IMR-90 (cell line): ENCODE results near the gene ETV3L. TPM values are rescaled to one million over a fixed set of nuclear protein-coding genes. Genes with fewer than 3 reads are reported as not detected.

Experiments used
- ATAC-seq: fragments of 200-7000 bp; cut with Tn5 transposase; 2 replicates; pipeline ENCODE4 v1.9.1; 2020; ENCODE audit warnings: low read depth, mild to moderate bottlenecking, moderate library complexity
- BruUV-seq: library from RNA; stranded (reverse); fragments of 400-500 nt; replicated peaks from 2 replicates; lab custom pipeline; 2021; lab: Mats Ljungman, UMichigan
- CTCF ChIA-PET: fragments of 300-600 bp; formaldehyde crosslinking; extraction: SDS; loops from one replicate; lab custom pipeline; 2021; ENCODE audit warnings: antibody characterized with exemption; lab: Yijun Ruan, JAX
- POLR2A ChIA-PET: fragments of 300-600 bp; sonication (Branson Sonifier 250); formaldehyde crosslinking; loops from one replicate; lab custom pipeline; 2022; ENCODE audit warnings: antibody characterized with exemption; ENCODE audit not compliant: unreplicated experiment; lab: Charles Lee
- DNase-seq: peaks from one replicate; pipeline ENCODE4 v3.0.0; 2013
- H2AFZ ChIP-seq: replicated peaks from 2 replicates; pipeline ENCODE3; 2013; ENCODE audit warnings: low read length, mild to moderate bottlenecking; ENCODE audit not compliant: poor library complexity
- H2AK5ac ChIP-seq: 2 replicates; pipeline ENCODE4 v1.6.1; 2013; ENCODE audit warnings: low read depth, low read length, inconsistent platforms
- H2AK9ac ChIP-seq: replicated peaks from 2 replicates; pipeline ENCODE3; 2013; ENCODE audit warnings: mild to moderate bottlenecking, low read depth, low read length, moderate library complexity; ENCODE audit not compliant: poor library complexity
- H2BK120ac ChIP-seq: 2 replicates; pipeline ENCODE4 v1.6.1; 2013; ENCODE audit warnings: low read depth, low read length, inconsistent platforms
- H2BK15ac ChIP-seq: 3 replicates; pipeline ENCODE4 v1.6.1; 2013; ENCODE audit warnings: low read depth, low read length, inconsistent platforms
- H2BK20ac ChIP-seq: 2 replicates; pipeline ENCODE4 v1.6.1; 2013; ENCODE audit warnings: low read depth, mild to moderate bottlenecking, inconsistent platforms, low read length, moderate library complexity
- H2BK5ac ChIP-seq: 2 replicates; pipeline ENCODE4 v1.6.1; 2013; ENCODE audit warnings: mild to moderate bottlenecking, low read depth, low read length, inconsistent platforms; ENCODE audit not compliant: poor library complexity, severe bottlenecking
- H3K14ac ChIP-seq: replicated peaks from 2 replicates; pipeline ENCODE4 v1.6.1; 2013; ENCODE audit warnings: low read depth, low read length, inconsistent platforms
- H3K18ac ChIP-seq: 2 replicates; pipeline ENCODE4 v1.6.1; 2013; ENCODE audit warnings: low read depth, low read length, control low read depth
- H3K23ac ChIP-seq: 2 replicates; pipeline ENCODE4 v1.6.1; 2013; ENCODE audit warnings: low read depth, low read length, inconsistent platforms
- H3K27ac ChIP-seq: 2 replicates; pipeline ENCODE4 v1.5.1; 2013; ENCODE audit warnings: mild to moderate bottlenecking, control low read depth, low read length; ENCODE audit not compliant: insufficient read depth
- H3K27me3 ChIP-seq: 2 replicates; pipeline ENCODE4 v1.6.1; 2013; ENCODE audit warnings: low read length; ENCODE audit not compliant: control insufficient read depth, insufficient read depth
- H3K36me3 ChIP-seq: 2 replicates; pipeline ENCODE4 v1.6.1; 2013; ENCODE audit warnings: low read length, mixed read lengths; ENCODE audit not compliant: control insufficient read depth, insufficient read depth
- H3K4ac ChIP-seq: 2 replicates; pipeline ENCODE4 v1.6.1; 2013; ENCODE audit warnings: low read depth, low read length, inconsistent platforms
- H3K4me1 ChIP-seq: 2 replicates; pipeline ENCODE4 v1.6.1; 2013; ENCODE audit warnings: low read length, mixed read lengths; ENCODE audit not compliant: control insufficient read depth, insufficient read depth
- H3K4me2 ChIP-seq: 2 replicates; pipeline ENCODE4 v1.6.1; 2013; ENCODE audit warnings: low read depth, mild to moderate bottlenecking, control low read depth, low read length, moderate library complexity
- H3K4me3 ChIP-seq: 2 replicates; pipeline ENCODE4 v1.5.1; 2013; ENCODE audit warnings: low read depth, mild to moderate bottlenecking, control low read depth, low read length, moderate library complexity; ENCODE audit not compliant: insufficient read depth
- H3K56ac ChIP-seq: 2 replicates; pipeline ENCODE4 v1.6.1; 2013; ENCODE audit warnings: low read length, inconsistent platforms; ENCODE audit not compliant: insufficient read depth; ENCODE audit errors: extremely low read depth
- H3K79me1 ChIP-seq, 2 experiments: 2 replicates each; pipeline ENCODE4 v1.6.1; 2013; ENCODE audit warnings: low read length in 2 of 2, inconsistent platforms in 1 of 2, low read depth in 1 of 2
- H3K9ac ChIP-seq: 2 replicates; pipeline ENCODE4 v1.6.1; 2013; ENCODE audit warnings: low read depth, low read length, control low read depth
- H3K9me1 ChIP-seq: 2 replicates; pipeline ENCODE4 v1.6.1; 2013; ENCODE audit warnings: low read length, inconsistent platforms; ENCODE audit not compliant: insufficient read depth
- H3K9me3 ChIP-seq: 2 replicates; pipeline ENCODE4 v1.6.1; 2013; ENCODE audit warnings: low read length; ENCODE audit not compliant: control insufficient read depth, insufficient read depth
- H4K20me1 ChIP-seq: 2 replicates; pipeline ENCODE4 v1.6.1; 2013; ENCODE audit warnings: low read length, inconsistent platforms; ENCODE audit not compliant: insufficient read depth
- H4K5ac ChIP-seq: 2 replicates; pipeline ENCODE4 v1.6.1; 2013; ENCODE audit warnings: mild to moderate bottlenecking, low read depth, low read length, control low read depth
- H4K8ac ChIP-seq, 2 experiments: 2 replicates each; pipeline ENCODE4 v1.6.1; 2013; ENCODE audit warnings: low read depth in 2 of 2, low read length in 2 of 2, control low read depth in 1 of 2, inconsistent platforms in 1 of 2
- H4K91ac ChIP-seq: 2 replicates; pipeline ENCODE4 v1.6.1; 2013; ENCODE audit warnings: low read depth, low read length, inconsistent platforms; ENCODE audit not compliant: insufficient read depth
- MAFK ChIP-seq: IDR thresholded peaks from 2 replicates; pipeline ENCODE4 v1.6.1; 2012; ENCODE audit warnings: low read depth, low read length, improper control_type of control experiment
- MAZ ChIP-seq: IDR thresholded peaks from 2 replicates; pipeline ENCODE4 v1.6.1; 2012; ENCODE audit warnings: low read depth, mild to moderate bottlenecking, low read length, improper control_type of control experiment, moderate library complexity, borderline replicate concordance
- MXI1 ChIP-seq: IDR thresholded peaks from 2 replicates; pipeline ENCODE4 v1.6.1; 2012; ENCODE audit warnings: low read depth, mild to moderate bottlenecking, low read length, moderate library complexity, borderline replicate concordance
- NFE2L2 ChIP-seq: fragments of 150-350 bp; IDR thresholded peaks from 2 replicates; pipeline ENCODE4 v1.6.1; 2016; ENCODE audit warnings: low read depth, mild to moderate bottlenecking, low read length
- POLR2A ChIP-seq: IDR thresholded peaks from 2 replicates; pipeline ENCODE4 v1.6.1; 2012; ENCODE audit warnings: mild to moderate bottlenecking, low read depth, low read length
- RAD21 ChIP-seq: IDR thresholded peaks from 2 replicates; pipeline ENCODE4 v1.6.1; 2012; ENCODE audit warnings: low read length, improper control_type of control experiment
- RFX5 ChIP-seq: IDR thresholded peaks from 2 replicates; pipeline ENCODE4 v1.8.0; 2012; ENCODE audit warnings: low read depth, mild to moderate bottlenecking, low read length, moderate library complexity
- WGBS, 2 experiments: methylation state at CpG; one replicate each; pipeline versions ENCODE4 v1.1.5 to v1.1.7; 2013; ENCODE audit warnings: missing lambda C conversion rate in 2 of 2; ENCODE audit not compliant: insufficient read length in 1 of 2; ENCODE audit errors: extremely low coverage in 2 of 2; 5-methylcytosine and 5-hydroxymethylcytosine counted together
- dilution Hi-C: fragments of 300-500 bp; cut with HindIII; formaldehyde crosslinking; loops from one replicate; pipeline ENCODE4 v1.14.3; 2018; ENCODE audit warnings: low sequenced_read_pairs; ENCODE audit not compliant: unreplicated experiment
- in situ Hi-C: fragments of 300-500 bp; cut with MboI; formaldehyde crosslinking; loops from 3 replicates; pipeline ENCODE4 v1.14.3; 2019; ENCODE audit warnings: low sequenced_read_pairs, inconsistent platforms, mixed read lengths
- intact Hi-C: fragments of 100-400 bp; cut with micrococcal nuclease; formaldehyde crosslinking; loops from 2 replicates; pipeline ENCODE4 v1.10.0; 2022
- polyA plus RNA-seq, 3 experiments: library from polyadenylated mRNA; depleted of rRNA; stranded (reverse); fragments of >200 nt; gene quantifications; 2 replicates each; pipeline ENCODE4 v1.2.3, GENCODE V29; 2012; ENCODE audit warnings: low replicate concordance in 1 of 3
- total RNA-seq: library from RNA; depleted of rRNA; stranded (reverse); fragments of >200 nt; gene quantifications from 2 replicates; pipeline ENCODE4 v1.2.3, GENCODE V29; 2012

ETV3L gene
- total and polyA plus RNA-seq, 2 of the 4 experiments (the other 2 are of a cell fraction) = not detected

DNA sequence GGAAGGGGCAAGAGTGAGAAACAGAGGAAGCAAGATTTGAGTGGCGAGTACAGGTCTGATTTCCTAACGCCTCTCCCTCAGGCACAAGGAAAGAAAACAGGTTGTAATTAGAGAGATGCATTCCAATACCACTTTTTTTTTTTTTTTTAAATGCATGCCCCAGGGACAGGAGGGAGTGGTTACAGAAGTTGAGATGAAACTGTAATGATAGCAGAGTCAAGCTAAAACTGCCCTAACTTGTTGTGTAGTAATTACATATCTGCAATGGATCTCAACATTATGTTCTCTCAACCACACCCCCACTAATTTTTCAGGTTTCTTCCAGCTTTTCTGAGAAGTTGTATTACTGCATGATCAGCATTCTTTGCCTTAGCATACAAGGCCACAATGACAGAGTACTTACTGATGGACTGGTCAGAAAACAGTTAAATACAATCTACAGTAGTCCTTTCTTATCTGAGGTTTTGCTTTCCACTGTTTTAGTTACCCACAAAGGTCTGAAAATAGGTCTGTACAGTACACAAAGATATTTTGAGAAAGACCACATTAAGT lies 33.1 kb upstream of the ETV3L start:
- Histone ChIP-seq H3K4me2 (no peak overlapping the region), H3K79me1 (peaks cover 31 to 38% of the 10 kb centered on the region in 2 experiments), H3K18ac (no peak overlapping the region), H3K23ac (no peak overlapping the region), H2AFZ (no peak overlapping the region), H2BK20ac (no peak overlapping the region), H3K9me1 (peaks cover 2% of the 10 kb centered on the region; the same call in 1 of the 2 replicates), H3K27me3 (no peaks in the 10 kb centered on the region), H4K8ac (no peak overlapping the region), H4K20me1 (peaks cover 22% of the 10 kb centered on the region), H3K4ac (no peak overlapping the region), H2AK9ac (no peak overlapping the region), H2AK5ac (no peak overlapping the region), H3K36me3 (peaks cover 39% of the 10 kb centered on the region), H3K4me1 (peaks cover 2% of the 10 kb centered on the region; the same call in 1 of the 2 replicates), H3K4me3 (no peak overlapping the region), H4K91ac (no peak overlapping the region), H2BK15ac (no peak overlapping the region), H4K5ac (no peak overlapping the region), H2BK120ac (no peak overlapping the region), H3K14ac (no peak overlapping the region), H2BK5ac (no peak overlapping the region), H3K9ac (no peak overlapping the region), H3K27ac (no peak overlapping the region), H3K9me3 (no peaks in the 10 kb centered on the region), H3K56ac (no peak overlapping the region)
- no TSS peak for BruUV-seq
- no peak for TF ChIP-seq RFX5
- no peak for TF ChIP-seq MAZ
- TF ChIP-seq POLR2A = no peak
- TF ChIP-seq MXI1 = no peak
- TF ChIP-seq MAFK = peak; percentile 94
- no peak for TF ChIP-seq RAD21
- no peak for TF ChIP-seq NFE2L2
- ChIA-PET POLR2A (no interaction called here), CTCF (no interaction called here)
- dilution Hi-C loops (no loop called here), intact Hi-C loops (no loop called here), in situ Hi-C loops (no loop called here)
- DNase-seq (no peak), ATAC-seq (no peak)
- whole genome bisulfite sequencing, 2 experiments = no CpG with 5 or more reads among the region's 2 CpGs
